ENCODE measurements around the gene GGACT.
A peak's percentile ranks its signal among the peaks of the same experiment; 100 is the strongest.

GGACT gene

GRCh38 chr13:100512422-100512821, 76.2 kb downstream of the GGACT start:
- DNase-seq (ENCODE audit: low read depth) = no peak

- DNase-seq (ENCODE audit: low read depth) = no peak
These were observed 77.1 kb downstream of the GGACT start for GRCh38 chr13:100511466-100511865.

GRCh38 chr13:100510208-100510957, 78.2 kb downstream of the GGACT start:
- no peak for DNase-seq (ENCODE audit: low read depth)

- DNase-seq (ENCODE audit: low read depth) = no peak
These were observed 79.6 kb downstream of the GGACT start for GRCh38 chr13:100508996-100509395.

- DNase-seq (ENCODE audit: low read depth) = no peak
These were observed 80.1 kb downstream of the GGACT start for GRCh38 chr13:100508455-100508854.

- no peak for DNase-seq (ENCODE audit: low read depth)
These were observed 81.8 kb downstream of the GGACT start for GRCh38 chr13:100506600-100507422.

GRCh38 chr13:100506154-100506553, 82.4 kb downstream of the GGACT start:
- no peak for DNase-seq (ENCODE audit: low read depth)

- DNase-seq (ENCODE audit: low read depth) = no peak
These were observed 85.0 kb downstream of the GGACT start for GRCh38 chr13:100503622-100504021.

GRCh38 chr13:100502446-100502845, 86.1 kb downstream of the GGACT start:
- no peak for DNase-seq (ENCODE audit: low read depth)

- peak; percentile 6 for DNase-seq (ENCODE audit: low read depth)
These were observed 91.2 kb downstream of the GGACT start for GRCh38 chr13:100497389-100497788.

GRCh38 chr13:100495455-100495854, 93.1 kb downstream of the GGACT start:
- DNase-seq (ENCODE audit: low read depth) = no peak

GRCh38 chr13:100493418-100493817, 95.2 kb downstream of the GGACT start:
- no peak for DNase-seq (ENCODE audit: low read depth)

GRCh38 chr13:100491164-100491842, 97.3 kb downstream of the GGACT start:
- peak; percentile 65 for DNase-seq (ENCODE audit: low read depth)

- DNase-seq (ENCODE audit: low read depth) = no peak
These were observed 97.9 kb downstream of the GGACT start for GRCh38 chr13:100490692-100491091.

- DNase-seq (ENCODE audit: low read depth) = no peak
These were observed 103.3 kb downstream of the GGACT start for GRCh38 chr13:100485265-100485664.

- DNase-seq (ENCODE audit: low read depth) = no peak
These were observed 103.9 kb downstream of the GGACT start for GRCh38 chr13:100484702-100485101.

GRCh38 chr13:100483841-100484381, 104.7 kb downstream of the GGACT start:
- DNase-seq (ENCODE audit: low read depth) = no peak

- no peak for DNase-seq (ENCODE audit: low read depth)
These were observed 105.5 kb downstream of the GGACT start for GRCh38 chr13:100483139-100483538.

GRCh38 chr13:100480676-100481075, 107.9 kb downstream of the GGACT start:
- no peak for DNase-seq (ENCODE audit: low read depth)
